DMS79 treated with DMSO at 0.1 percent for 48 hours (cell line): Measurements from ENCODE around the gene ACAN.

Experiments
- DNase-seq: peaks from one replicate; lab custom pipeline; 2025; lab: John Stamatoyannopoulos, UW

ACAN gene

GRCh38 chr15:88878720-88879184 is 75.5 kb downstream of the ACAN start:
- DNase-seq = no peak

- DNase-seq = no peak
These were observed 77.9 kb downstream of the ACAN start for GRCh38 chr15:88880944-88881740.

DNA sequence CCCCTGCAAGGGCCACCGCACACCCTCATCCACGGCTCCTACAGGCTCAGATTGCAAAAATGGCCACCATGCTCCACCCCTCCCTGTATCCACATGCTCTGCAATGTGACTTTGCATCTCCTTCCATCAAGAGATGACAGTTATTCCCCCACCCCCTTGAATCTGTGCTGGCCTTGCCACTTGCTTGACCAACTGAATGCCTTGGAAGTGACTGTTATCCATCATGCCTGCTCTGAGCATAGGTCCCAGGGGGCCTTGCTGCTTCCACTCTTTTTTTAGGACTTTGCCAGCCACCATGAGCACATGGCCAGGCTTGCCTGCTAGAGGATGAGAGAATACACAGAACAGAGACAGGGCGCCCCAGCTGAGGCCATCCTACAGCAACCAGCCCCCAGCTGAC is 78.5 kb downstream of the ACAN start:
- DNase-seq = no peak

DNA sequence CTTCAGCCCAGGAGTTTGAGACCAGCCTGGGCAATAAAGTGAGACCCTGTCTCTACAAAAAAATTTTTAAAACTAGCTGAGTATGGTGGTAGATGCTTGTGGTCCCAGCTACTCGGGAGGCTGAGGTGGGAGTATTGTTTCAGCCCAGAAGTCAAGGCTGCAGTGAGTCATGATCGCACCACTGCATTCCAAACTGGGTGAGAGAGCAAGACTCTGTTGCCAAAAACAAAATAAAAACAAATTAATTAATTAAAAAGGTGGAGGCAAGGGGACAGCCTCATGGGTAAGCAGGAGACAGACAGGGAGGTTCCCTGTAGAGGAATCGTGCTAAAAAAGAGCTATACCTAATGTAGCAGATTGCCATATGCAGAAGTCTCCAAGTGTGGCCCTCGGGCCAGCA is 79.5 kb downstream of the ACAN start:
- DNase-seq = no peak

GRCh38 chr15:88887068-88887580 is 83.9 kb downstream of the ACAN start:
- DNase-seq = no peak

- no peak for DNase-seq
These were observed 85.5 kb downstream of the ACAN start for GRCh38 chr15:88888719-88889118.

DNA sequence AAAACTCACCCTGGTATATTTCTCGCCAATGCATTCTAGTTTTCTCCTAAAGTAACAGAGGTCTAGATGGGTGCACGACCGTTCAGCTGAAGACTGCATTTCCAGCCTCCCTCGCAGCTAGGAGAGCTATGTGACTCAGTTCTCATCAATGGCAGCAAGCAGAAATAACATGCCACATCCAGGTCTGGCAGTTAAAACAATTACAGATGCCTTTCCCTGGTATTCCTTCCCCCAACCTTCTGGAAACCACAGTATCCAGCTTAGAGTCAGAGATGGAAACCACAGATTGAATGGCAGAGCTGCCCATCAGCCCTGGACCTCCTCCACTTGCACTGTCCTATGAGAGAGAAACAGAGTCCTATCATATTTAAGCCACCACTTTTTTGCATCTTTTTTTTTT is 87.3 kb downstream of the ACAN start:
- no peak for DNase-seq

GRCh38 chr15:88891540-88892254 is 88.5 kb downstream of the ACAN start:
- DNase-seq = peak; percentile 4

DNA sequence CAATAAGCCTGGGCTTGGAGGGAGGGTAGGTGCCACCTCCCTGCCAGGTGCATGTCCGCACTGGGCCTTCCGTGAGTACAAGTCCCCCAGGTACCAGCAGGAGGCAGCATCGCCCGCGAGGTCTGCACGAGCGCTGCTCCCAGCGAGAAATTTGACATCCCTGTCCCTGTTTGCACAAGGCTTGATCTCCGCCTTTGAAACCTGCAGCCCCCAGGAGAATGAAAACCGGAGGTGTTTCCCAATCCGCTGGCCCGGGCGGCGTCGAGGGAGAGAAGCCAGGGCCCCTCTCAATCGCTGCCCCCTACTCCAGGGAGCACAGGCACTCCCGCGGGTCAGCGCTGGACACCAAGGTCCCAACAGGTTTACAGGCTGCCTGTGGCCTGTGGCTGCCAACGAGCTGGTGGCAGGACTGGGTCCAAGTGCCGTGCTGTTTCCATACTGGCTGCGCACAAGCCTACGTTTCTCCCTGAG is 91.1 kb downstream of the ACAN start:
- DNase-seq = peak; percentile 14

GRCh38 chr15:88894819-88895767 is 91.9 kb downstream of the ACAN start, which contains the start of gene HAPLN3:
Gene HAPLN3 (minus strand): TSS chr15:88895544. CDS start chr15:88887298, 8,246 bp downstream.
- DNase-seq = no peak

GRCh38 chr15:88896333-88897033 is 93.2 kb downstream of the ACAN start:
- no peak for DNase-seq

DNA sequence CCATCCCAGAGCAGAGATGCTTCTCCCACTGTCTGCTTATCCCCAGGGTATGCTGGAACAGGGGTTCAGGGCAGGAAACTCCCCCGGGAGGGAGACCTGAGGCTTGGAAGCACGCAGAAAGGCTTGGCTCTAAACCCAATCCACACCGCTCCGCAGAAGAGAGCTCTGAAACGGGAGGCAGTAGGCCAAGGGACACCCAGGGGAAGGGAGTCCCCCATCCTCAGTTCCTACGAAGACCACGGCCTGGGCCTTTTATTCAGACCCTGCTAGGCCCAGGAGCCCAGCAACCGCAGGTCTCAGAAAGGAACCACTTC is 93.9 kb downstream of the ACAN start:
- no peak for DNase-seq

GRCh38 chr15:88897456-88898194 is 94.4 kb downstream of the ACAN start:
- no peak for DNase-seq

GRCh38 chr15:88898736-88899135 is 95.5 kb downstream of the ACAN start:
- DNase-seq = no peak

DNA sequence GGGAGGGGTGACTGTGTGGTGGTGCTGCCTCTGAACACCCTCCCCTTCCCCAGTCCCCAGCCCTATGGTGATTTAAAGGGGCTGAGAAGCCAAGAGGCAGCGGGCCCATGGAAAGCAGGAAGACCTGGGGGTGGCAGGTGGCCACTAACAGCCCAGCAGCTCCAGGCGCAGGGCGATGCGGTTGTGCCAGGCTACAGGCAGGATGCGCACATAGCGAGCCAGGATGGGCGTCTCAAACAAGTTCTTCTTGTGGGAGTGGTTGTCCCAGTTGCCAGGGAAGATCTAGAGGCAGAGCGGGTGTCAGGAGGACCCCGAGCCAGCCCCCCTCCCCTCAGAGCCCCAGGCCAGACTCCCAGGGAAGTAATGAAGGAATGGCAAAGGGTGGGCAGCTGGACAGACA is 96.0 kb downstream of the ACAN start:
- no peak for DNase-seq

DNA sequence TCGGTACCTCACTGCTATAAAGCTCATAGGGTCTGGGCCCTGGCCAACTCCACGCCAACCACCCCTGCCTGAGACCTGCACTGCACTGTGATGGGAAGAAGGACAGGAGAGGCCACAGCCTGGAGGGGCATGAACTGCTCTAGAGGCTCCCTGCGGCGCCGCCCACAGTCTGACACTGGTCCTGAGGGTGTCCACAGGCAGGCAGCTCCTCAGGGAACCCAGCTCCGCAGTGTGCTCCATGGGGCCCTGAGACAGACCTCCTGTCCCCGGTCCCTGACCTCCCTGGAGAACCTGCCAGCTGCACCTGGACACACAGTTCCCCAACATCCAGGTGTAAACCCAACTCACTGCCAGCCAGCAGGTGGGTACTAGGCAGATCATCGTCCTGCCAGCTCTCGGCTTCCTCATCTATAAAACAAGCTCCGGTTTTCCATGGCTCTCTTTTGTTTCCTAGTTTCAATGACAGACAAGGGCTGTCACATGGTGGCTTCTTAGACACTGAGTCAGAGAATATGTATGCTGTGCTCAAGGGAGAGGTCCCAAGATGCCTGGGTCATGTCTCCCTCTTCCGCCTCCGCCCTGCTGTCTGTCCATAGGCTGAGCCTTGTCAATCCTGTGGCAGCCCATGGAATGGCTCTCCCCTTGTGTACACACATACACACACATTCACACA is 97.2 kb downstream of the ACAN start:
- no peak for DNase-seq

GRCh38 chr15:88900982-88901418 is 97.8 kb downstream of the ACAN start:
- no peak for DNase-seq

DNA sequence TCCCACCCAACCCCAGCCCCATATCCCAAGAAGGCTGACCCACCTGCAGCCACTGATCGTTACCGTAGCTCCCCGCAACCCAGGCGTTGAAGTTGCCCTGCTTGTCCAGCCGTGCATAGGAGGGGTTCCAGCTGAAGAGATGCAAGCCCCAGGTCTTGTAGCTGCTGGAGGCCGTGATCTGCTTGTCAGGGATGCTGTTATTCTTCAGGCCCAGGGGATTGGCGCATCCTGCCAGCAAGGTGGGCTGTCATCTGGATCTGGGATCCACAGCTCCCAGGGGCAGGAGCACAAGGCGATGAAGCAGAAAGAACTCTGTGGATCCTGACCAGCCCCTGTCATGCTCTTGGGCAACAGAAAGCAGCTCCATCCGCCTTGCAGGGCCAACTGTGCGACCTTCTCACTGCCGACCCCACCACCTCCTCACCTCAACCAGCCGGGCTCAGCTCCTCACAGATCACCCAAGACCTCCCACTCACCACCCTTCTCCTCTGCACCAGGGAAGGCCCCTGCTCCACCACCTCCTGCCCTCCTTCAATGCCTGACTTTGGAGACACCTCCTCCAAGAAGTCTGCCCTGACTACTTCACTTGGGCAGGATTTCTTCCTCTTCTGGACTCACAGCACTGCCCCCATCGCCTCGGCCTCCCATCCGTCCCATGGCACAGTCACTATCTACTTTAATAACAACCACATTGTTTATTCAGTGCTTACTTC is 98.4 kb downstream of the ACAN start:
- no peak for DNase-seq

DNA sequence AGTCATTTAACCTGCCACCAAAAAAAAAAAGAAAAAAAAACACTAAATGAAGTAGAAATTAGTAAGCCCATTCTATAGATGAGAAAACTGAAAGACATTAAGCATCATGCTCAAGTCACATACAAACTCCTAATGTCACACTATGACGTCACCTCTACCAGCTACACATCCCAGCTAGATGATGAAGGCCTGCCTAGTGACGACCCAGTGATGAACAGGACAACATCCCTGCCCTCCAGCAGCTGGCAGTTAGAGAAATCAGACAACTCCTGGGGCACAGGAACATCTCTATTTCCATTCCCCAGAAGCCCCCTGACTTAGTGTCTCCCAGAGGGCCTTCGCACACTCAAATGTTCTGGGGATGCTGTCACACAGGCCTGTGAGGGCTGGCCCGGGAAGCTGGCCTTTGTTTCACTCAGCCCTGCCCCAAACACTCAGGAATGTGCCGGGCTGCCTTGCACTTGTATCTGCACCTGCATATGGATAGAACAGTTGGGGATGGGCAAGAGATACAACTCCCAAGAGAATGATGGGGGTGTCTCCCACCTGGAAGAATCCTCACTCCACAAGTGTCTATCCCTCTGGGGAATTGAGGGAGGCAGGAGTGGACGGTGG is 99.1 kb downstream of the ACAN start:
- no peak for DNase-seq
